HG03159 (cell line): ENCODE results near the gene ASIC2.

Experiments
- ATAC-seq: cut with Tn5 transposase; IDR thresholded peaks from one replicate; pipeline ENCODE4 v1.9.1; 2021; ENCODE audit warnings: mild to moderate bottlenecking, moderate library complexity; ENCODE audit not compliant: unreplicated experiment

ASIC2 gene

GRCh38 chr17:33292981-33293867 is at the start of gene ASIC2:
TSS of gene ASIC2 (minus strand) at chr17:33293295.
- no peak for ATAC-seq

- ATAC-seq: no peak
Observed at GRCh38 chr17:33342025-33342424, 48.9 kb upstream of the ASIC2 start.

- no peak for ATAC-seq
Observed at GRCh38 chr17:33338242-33338641, 45.1 kb upstream of the ASIC2 start.

GRCh38 chr17:33335491-33336173 is 42.5 kb upstream of the ASIC2 start:
- ATAC-seq: no peak

GRCh38 chr17:33334703-33335102 is 41.6 kb upstream of the ASIC2 start:
- ATAC-seq: no peak

- no peak for ATAC-seq
Observed at GRCh38 chr17:33330877-33331276, 37.8 kb upstream of the ASIC2 start.

- no peak for ATAC-seq
Observed at GRCh38 chr17:33328129-33328528, 35.0 kb upstream of the ASIC2 start.

GRCh38 chr17:33324736-33325135 is 31.6 kb upstream of the ASIC2 start:
- ATAC-seq: no peak

- ATAC-seq: no peak
Observed at GRCh38 chr17:33322063-33322462, 29.0 kb upstream of the ASIC2 start.

GRCh38 chr17:33318241-33318640 is 25.1 kb upstream of the ASIC2 start:
- no peak for ATAC-seq

GRCh38 chr17:33316746-33317145 is 23.7 kb upstream of the ASIC2 start:
- ATAC-seq: no peak

- no peak for ATAC-seq
Observed at GRCh38 chr17:33310296-33310695, 17.2 kb upstream of the ASIC2 start.

GRCh38 chr17:33303254-33303653 is 10.2 kb upstream of the ASIC2 start:
- ATAC-seq: no peak

GRCh38 chr17:33302394-33302793 is 9.3 kb upstream of the ASIC2 start:
- ATAC-seq: no peak

GRCh38 chr17:33300241-33300640 is 7.1 kb upstream of the ASIC2 start:
- no peak for ATAC-seq

GRCh38 chr17:33299115-33299514 is 6.0 kb upstream of the ASIC2 start:
- no peak for ATAC-seq

- ATAC-seq: no peak
Observed at GRCh38 chr17:33297643-33298042, 4.5 kb upstream of the ASIC2 start.

GRCh38 chr17:33294994-33295393 is 1.9 kb upstream of the ASIC2 start:
- no peak for ATAC-seq

GRCh38 chr17:33292201-33292980 is 704 bp downstream of the ASIC2 start:
- no peak for ATAC-seq

- ATAC-seq: no peak
Observed at GRCh38 chr17:33291248-33292200, 1.6 kb downstream of the ASIC2 start.
